ENCODE results near the gene FGF11. TPM values are rescaled to one million over a fixed set of nuclear protein-coding genes. Genes with fewer than 3 reads are reported as not detected.

Gene FGF11
- total and polyA plus RNA-seq, 2 of the 13 experiments (the other 11 are each of a cell fraction or from before 2014, with no cell fraction given), result 0.20 to 7.6 TPM

DNA sequence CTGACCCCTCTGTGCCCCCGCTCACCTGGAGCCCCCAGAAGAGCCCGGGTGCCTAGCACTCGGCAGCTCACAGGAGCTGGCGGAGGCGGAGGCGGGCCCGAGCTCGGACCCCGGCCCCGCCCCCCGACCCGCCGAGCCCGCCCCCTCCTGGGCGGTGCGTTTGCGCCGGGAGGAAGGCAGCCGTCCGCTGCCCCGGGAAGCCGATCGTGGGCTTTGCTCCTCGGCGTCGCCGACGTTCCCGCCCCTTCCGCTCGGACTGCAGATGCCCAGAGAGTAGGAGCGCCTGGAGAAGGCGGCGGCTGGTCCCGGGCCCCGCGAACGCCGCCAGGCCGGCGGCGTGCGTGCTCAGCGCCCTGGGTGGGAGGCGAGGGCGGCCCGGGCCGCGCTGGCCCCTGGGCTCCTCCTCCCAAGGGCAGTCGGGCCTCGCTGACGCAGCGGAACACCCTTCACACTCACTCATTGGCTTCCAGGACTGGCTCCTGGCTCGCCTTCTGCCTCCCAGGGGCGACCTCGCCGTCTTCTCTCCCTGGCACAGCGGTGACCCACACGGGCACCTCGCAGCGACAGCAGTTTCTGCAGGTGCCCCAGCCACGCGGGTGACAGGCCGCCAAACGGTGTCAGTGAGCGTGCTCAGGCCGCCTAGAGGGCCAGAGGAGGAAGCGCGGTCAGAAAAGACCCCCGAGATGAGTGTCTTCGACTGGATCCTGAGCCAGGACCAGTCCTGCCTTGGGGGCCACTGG is 44.7 kb upstream of the FGF11 start, which contains the start of gene PLSCR3 (continued):
- TF ChIP-seq, protein P1, sequence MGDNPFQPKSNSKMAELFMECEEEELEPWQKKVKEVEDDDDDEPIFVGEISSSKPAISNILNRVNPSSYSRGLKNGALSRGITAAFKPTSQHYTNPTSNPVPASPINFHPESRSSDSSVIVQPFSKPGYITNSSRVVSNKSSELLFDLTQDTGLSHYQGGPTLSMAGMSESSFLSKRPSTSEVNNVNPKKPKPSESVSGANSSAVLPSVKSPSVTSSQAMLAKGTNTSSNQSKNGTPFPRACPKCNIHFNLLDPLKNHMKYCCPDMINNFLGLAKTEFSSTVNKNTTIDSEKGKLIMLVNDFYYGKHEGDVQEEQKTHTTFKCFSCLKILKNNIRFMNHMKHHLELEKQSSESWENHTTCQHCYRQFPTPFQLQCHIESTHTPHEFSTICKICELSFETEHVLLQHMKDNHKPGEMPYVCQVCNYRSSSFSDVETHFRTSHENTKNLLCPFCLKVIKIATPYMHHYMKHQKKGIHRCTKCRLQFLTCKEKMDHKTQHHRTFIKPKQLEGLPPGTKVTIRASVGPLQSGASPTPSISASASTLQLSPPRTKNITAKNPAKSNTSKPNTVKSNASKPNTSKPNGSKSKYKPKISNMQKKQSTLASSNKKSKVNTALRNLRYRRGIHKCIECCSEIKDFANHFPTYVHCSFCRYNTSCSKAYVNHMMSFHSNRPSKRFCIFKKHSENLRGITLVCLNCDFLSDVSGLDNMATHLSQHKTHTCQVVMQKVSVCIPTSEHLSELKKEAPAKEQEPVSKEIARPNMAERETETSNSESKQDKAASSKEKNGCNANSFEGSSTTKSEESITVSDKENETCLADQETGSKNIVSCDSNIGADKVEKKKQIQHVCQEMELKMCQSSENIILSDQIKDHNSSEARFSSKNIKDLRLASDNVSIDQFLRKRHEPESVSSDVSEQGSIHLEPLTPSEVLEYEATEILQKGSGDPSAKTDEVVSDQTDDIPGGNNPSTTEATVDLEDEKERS (CRISPR knock-in tag; IDR thresholded peaks at IDR 0.05), result 0 out of 2 replicates have a peak, but pooled peaks have one; percentile 56
- TF ChIP-seq RAD21 (CRISPR knock-in tag; IDR thresholded peaks at IDR 0.05), result peak; percentile 43; the same call in 1 of the 2 replicates
- no peak for TF ChIP-seq ZFP41 (CRISPR knock-in tag; IDR thresholded peaks at IDR 0.05; ENCODE audit: borderline replicate concordance)
- TF ChIP-seq, protein P2, sequence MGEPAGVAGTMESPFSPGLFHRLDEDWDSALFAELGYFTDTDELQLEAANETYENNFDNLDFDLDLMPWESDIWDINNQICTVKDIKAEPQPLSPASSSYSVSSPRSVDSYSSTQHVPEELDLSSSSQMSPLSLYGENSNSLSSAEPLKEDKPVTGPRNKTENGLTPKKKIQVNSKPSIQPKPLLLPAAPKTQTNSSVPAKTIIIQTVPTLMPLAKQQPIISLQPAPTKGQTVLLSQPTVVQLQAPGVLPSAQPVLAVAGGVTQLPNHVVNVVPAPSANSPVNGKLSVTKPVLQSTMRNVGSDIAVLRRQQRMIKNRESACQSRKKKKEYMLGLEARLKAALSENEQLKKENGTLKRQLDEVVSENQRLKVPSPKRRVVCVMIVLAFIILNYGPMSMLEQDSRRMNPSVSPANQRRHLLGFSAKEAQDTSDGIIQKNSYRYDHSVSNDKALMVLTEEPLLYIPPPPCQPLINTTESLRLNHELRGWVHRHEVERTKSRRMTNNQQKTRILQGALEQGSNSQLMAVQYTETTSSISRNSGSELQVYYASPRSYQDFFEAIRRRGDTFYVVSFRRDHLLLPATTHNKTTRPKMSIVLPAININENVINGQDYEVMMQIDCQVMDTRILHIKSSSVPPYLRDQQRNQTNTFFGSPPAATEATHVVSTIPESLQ (CRISPR knock-in tag; conservative IDR thresholded peaks at IDR 0.05), result no peak
- TF ChIP-seq CBFB (CRISPR knock-in tag; IDR thresholded peaks at IDR 0.05), result 0 out of 2 replicates have a peak, but pooled peaks have one; percentile 25
- peak in 1 of 2 experiments; percentile 27; a peak in 2 of 4 replicates for TF ChIP-seq MAFK (conservative IDR thresholded peaks at IDR 0.05 in 1 of 2, IDR thresholded peaks at IDR 0.05 in 1 of 2; ENCODE audit: low read length in 2 of 2)
- TF ChIP-seq ZHX1 (CRISPR knock-in tag; IDR thresholded peaks at IDR 0.05; ENCODE audit: low read depth), result peak; percentile 80
- no peak for TF ChIP-seq FOXO4 (CRISPR knock-in tag; conservative IDR thresholded peaks at IDR 0.05)
- no peak for TF ChIP-seq NFIC (IDR thresholded peaks at IDR 0.05; ENCODE audit: low read length)
- no peak; the same call in 1 of the 2 replicates for TF ChIP-seq HDAC2 (CRISPR knock-in tag; IDR thresholded peaks at IDR 0.05)
- TF ChIP-seq THAP9 (CRISPR knock-in tag; IDR thresholded peaks at IDR 0.05; ENCODE audit: borderline replicate concordance), result peak; percentile 47; the same call in 1 of the 2 replicates
- TF ChIP-seq ZNF577 (CRISPR knock-in tag; IDR thresholded peaks at IDR 0.05; ENCODE audit: borderline replicate concordance, low read depth), result no peak
- TF ChIP-seq TFDP1 (CRISPR knock-in tag; IDR thresholded peaks at IDR 0.05; ENCODE audit: borderline replicate concordance), result peak; percentile 62; the same call in 1 of the 2 replicates
- no peak for TF ChIP-seq MAFF (IDR thresholded peaks at IDR 0.05; ENCODE audit: low read depth, low read length)

Measured in HepG2 (cell line).